GM12801 (cell line): ENCODE data around the gene MSI2.

Experiments
- CTCF ChIP-seq: IDR thresholded peaks from one replicate; pipeline ENCODE4 v1.5.1; 2011; ENCODE audit warnings: control low read depth; ENCODE audit not compliant: insufficient read length; ENCODE audit errors: extremely low read depth

The MSI2 gene

GRCh38 chr17:57550016-57550415, 293.7 kb downstream of the MSI2 start:
- no peak for TF ChIP-seq CTCF

GRCh38 chr17:57550668-57551315, 294.5 kb downstream of the MSI2 start:
- no peak for TF ChIP-seq CTCF

- no peak for TF ChIP-seq CTCF
Observed at GRCh38 chr17:57551321-57552079, 295.2 kb downstream of the MSI2 start.

GRCh38 chr17:57552114-57552624, 295.8 kb downstream of the MSI2 start:
- no peak for TF ChIP-seq CTCF

- TF ChIP-seq CTCF: no peak
Observed at GRCh38 chr17:57553526-57553925, 297.2 kb downstream of the MSI2 start.

- no peak for TF ChIP-seq CTCF
Observed at GRCh38 chr17:57553991-57554825, 297.9 kb downstream of the MSI2 start.

- TF ChIP-seq CTCF: no peak
Observed at GRCh38 chr17:57554826-57555635, 298.7 kb downstream of the MSI2 start.
